ENCODE data around the gene PHF21B.

The PHF21B gene

GRCh38 chr22:44931766-44932165 lies 78.0 kb downstream of the PHF21B start:
- in situ Hi-C loops (cut with HindIII; ENCODE audit: low sequenced_read_pairs): no loop called here
- H3K4me3 ChIP-seq (ENCODE audit: low read depth, low read length): no peak overlapping the region
- TF ChIP-seq, protein P1, sequence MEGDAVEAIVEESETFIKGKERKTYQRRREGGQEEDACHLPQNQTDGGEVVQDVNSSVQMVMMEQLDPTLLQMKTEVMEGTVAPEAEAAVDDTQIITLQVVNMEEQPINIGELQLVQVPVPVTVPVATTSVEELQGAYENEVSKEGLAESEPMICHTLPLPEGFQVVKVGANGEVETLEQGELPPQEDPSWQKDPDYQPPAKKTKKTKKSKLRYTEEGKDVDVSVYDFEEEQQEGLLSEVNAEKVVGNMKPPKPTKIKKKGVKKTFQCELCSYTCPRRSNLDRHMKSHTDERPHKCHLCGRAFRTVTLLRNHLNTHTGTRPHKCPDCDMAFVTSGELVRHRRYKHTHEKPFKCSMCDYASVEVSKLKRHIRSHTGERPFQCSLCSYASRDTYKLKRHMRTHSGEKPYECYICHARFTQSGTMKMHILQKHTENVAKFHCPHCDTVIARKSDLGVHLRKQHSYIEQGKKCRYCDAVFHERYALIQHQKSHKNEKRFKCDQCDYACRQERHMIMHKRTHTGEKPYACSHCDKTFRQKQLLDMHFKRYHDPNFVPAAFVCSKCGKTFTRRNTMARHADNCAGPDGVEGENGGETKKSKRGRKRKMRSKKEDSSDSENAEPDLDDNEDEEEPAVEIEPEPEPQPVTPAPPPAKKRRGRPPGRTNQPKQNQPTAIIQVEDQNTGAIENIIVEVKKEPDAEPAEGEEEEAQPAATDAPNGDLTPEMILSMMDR (IDR thresholded peaks at IDR 0.05; ENCODE audit: low read depth, low read length): no peak
- no peak for DNase-seq (ENCODE audit: low read depth, low spot score)

GRCh38 chr22:44931077-44931540 lies 78.7 kb downstream of the PHF21B start:
- H3K4me3 ChIP-seq (ENCODE audit: low read depth, low read length): no peak overlapping the region
- no peak for DNase-seq (ENCODE audit: low read depth, low spot score)
- in situ Hi-C loops (cut with HindIII; ENCODE audit: low sequenced_read_pairs): no loop called here
- TF ChIP-seq, protein P1 (IDR thresholded peaks at IDR 0.05; ENCODE audit: low read depth, low read length): no peak

DNA sequence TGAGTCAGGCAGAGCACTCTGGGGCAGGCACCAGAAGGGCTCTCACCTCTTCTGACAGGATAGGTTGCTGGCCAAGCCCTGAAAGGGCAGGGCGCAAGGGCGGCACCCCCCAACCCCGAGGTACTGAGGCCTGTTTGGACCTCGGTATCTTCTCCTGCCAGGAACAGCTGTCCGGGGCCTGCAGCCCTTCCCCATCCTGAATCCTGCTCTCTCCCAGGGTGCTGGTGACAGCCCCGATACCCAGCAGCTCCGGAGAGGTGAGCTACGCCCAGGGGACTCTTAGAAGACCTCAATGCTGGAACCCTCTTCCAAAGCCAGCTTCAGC lies 79.1 kb downstream of the PHF21B start:
- DNase-seq (ENCODE audit: low read depth, low spot score): no peak
- TF ChIP-seq, protein P1 (IDR thresholded peaks at IDR 0.05; ENCODE audit: low read depth, low read length): no peak
- in situ Hi-C loops (cut with HindIII; ENCODE audit: low sequenced_read_pairs): no loop called here
- H3K4me3 ChIP-seq (ENCODE audit: low read depth, low read length): no peak overlapping the region

GRCh38 chr22:44930016-44930710 lies 79.6 kb downstream of the PHF21B start:
- no peak overlapping the region for H3K4me3 ChIP-seq (ENCODE audit: low read depth, low read length)
- in situ Hi-C loops (cut with HindIII; ENCODE audit: low sequenced_read_pairs): no loop called here
- no peak for DNase-seq (ENCODE audit: low read depth, low spot score)
- TF ChIP-seq, protein P1 (IDR thresholded peaks at IDR 0.05; ENCODE audit: low read depth, low read length): no peak

- H3K4me3 ChIP-seq (ENCODE audit: low read depth, low read length): no peak overlapping the region
- TF ChIP-seq, protein P1 (IDR thresholded peaks at IDR 0.05; ENCODE audit: low read depth, low read length): no peak
- DNase-seq (ENCODE audit: low read depth, low spot score): no peak
- in situ Hi-C loops (cut with HindIII; ENCODE audit: low sequenced_read_pairs): no loop called here
Measured at GRCh38 chr22:44929359-44930015, 80.3 kb downstream of the PHF21B start.

DNA sequence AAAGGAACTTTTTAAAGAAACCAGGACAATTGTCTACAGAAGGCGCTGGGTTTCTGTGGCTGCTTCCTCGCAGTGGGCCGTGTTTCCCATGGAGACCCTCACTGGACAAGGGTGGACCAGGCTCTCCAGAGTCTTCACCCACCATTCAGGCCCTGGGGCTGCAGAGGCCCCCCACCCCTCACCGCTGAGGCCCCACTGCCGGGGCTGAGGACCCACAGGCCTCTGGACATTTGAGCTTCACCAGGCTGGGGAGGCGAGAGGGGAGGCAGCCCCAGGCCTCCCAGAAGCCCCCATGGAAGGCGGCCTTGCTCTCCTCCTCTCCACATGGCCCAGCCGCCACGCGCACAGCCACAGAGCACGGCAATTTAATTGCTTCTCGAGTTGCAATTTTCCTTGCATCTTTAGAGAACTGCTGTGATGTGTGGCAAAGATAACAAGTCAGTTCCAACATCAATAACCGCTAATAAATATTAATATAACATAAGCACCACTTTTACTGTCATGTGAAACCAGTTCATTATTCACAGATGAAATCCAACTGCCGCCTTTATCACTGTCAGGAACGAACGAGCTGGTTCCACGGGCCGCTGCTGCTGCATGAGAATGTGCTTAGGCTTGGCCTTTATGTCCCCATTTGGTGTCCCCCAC lies 81.0 kb downstream of the PHF21B start:
- in situ Hi-C loops (cut with HindIII; ENCODE audit: low sequenced_read_pairs): no loop called here
- H3K4me3 ChIP-seq (ENCODE audit: low read depth, low read length): no peak overlapping the region
- DNase-seq (ENCODE audit: low read depth, low spot score): no peak
- TF ChIP-seq, protein P1 (IDR thresholded peaks at IDR 0.05; ENCODE audit: low read depth, low read length): no peak

Data from astrocyte of the spinal cord (primary cell).